Measurements from ENCODE around the gene CAMSAP3.

Gene CAMSAP3

GRCh38 chr19:7648265-7649014, 52.8 kb downstream of the CAMSAP3 start:
- no peak for DNase-seq (ENCODE audit: low read depth)

- DNase-seq (ENCODE audit: low read depth): no peak
Observed at GRCh38 chr19:7650148-7650547, 54.5 kb downstream of the CAMSAP3 start.

- DNase-seq (ENCODE audit: low read depth): peak; percentile 88
Observed at GRCh38 chr19:7652061-7652641, 56.5 kb downstream of the CAMSAP3 start.

DNA sequence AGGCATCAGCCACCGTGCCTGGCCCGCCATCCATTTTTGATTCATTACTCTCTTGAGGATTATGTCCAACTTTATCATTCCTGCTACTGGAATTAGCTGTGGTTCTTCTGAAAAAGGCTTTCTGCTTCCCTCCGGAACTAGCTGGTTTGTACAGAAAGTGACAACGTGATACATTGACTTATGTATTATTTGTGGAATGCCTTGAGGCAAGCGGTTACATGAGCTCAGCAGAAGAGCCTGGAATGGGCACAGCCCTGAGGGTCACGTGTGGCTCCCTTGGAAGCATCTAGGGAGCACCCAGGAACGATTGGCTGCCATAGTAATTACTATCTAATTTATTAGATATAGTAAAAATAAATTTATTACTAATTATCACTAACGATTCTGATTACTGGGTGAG, 58.7 kb downstream of the CAMSAP3 start:
- no peak for DNase-seq (ENCODE audit: low read depth)

GRCh38 chr19:7655581-7655980, 59.9 kb downstream of the CAMSAP3 start:
- DNase-seq (ENCODE audit: low read depth): no peak

DNA sequence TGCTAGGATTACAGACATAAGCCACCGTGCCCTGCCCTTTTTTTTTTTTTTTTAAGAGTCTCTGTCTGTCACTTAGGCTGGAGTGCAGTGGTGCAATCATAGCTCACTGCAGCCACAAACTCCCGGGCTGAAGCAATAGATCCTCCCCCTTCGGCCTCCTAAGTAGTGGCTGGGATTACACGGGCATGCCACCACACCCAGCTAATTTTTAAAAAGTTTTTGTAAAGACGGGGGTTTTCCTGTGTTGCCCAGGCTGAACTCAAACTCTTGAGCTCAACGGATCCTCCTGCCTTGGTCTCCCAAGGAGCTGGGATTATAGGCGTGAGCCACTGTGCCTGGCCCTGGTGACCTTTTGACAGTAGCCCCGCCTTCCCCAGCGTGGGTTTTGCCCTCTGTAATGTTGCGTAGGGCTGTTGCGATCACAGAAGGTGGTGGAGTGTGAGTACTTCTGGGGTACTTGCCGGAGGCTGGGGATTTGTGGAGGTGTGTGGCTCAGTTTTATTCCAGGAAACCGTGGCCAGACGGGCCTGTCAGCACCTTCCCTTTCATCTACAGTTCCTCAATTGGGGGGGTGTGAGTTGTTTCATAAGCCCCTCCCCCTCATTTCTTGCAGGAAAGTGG, 61.6 kb downstream of the CAMSAP3 start:
- DNase-seq (ENCODE audit: low read depth): no peak

DNA sequence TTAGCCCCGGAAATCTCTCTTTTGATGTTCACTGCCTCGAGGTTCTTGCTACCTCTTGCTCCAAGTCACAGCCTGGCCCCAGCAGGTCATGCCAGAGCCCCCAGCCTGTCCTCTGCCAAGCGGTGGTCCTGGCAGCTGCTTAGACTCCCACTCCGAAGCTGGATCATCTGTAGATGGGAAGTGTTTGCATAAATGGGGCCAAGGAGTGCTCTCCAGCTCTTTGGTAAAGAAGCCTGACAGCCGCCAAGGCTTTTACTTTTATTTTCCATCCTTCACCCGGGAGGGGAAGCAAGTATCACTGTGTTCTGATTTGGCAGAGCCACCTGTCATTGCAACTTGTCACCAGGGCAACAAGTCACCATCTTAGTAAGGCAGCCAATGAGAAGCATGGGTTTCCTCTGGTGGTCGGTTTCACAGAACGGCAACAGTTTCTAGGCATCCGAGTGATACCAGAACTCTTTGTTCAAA, 62.6 kb downstream of the CAMSAP3 start:
- DNase-seq (ENCODE audit: low read depth): no peak

GRCh38 chr19:7661744-7662538, 66.3 kb downstream of the CAMSAP3 start:
- no peak for DNase-seq (ENCODE audit: low read depth)

GRCh38 chr19:7662657-7663056, 67.0 kb downstream of the CAMSAP3 start:
- no peak for DNase-seq (ENCODE audit: low read depth)

- DNase-seq (ENCODE audit: low read depth): no peak
Observed at GRCh38 chr19:7663706-7664105, 68.0 kb downstream of the CAMSAP3 start.

- no peak for DNase-seq (ENCODE audit: low read depth)
Observed at GRCh38 chr19:7665076-7665475, 69.4 kb downstream of the CAMSAP3 start.
